ENCODE results near the gene ABCB4.
"Not testable (repeated sequence)": the region's sequence is repeated elsewhere in the genome, so short reads cannot be mapped to it uniquely, and the experiment has no call there.

ABCB4 gene

GRCh38 chr7:87480386-87480785 is 4.9 kb upstream of the ABCB4 start:
- Histone ChIP-seq H3K36me3 (ENCODE audit: control insufficient read depth in 1 of 2, insufficient read depth in 2 of 2, low read length in 2 of 2) (no peaks in the 10 kb centered on the region), H3K4me3 (ENCODE audit: low read depth in 1 of 2, low read length in 2 of 2) (no peak overlapping the region), H3K9me3 (ENCODE audit: control insufficient read depth in 1 of 2, low read length in 2 of 2) (no peaks in the 10 kb centered on the region), H3K9ac (ENCODE audit: low read depth in 1 of 2, low read length in 2 of 2) (no peak overlapping the region), H3K4me1 (ENCODE audit: control insufficient read depth in 1 of 2, insufficient read depth in 2 of 2, low read length in 2 of 2) (peaks cover 0 to under 1% of the 10 kb centered on the region in 2 donors), H3K27me3 (ENCODE audit: control insufficient read depth in 1 of 2, insufficient read depth in 2 of 2, low read length in 2 of 2) (peaks cover 0 to 15% of the 10 kb centered on the region in 2 donors), H3K27ac (ENCODE audit: low read depth, low read length) (no peak overlapping the region)

GRCh38 chr7:87479951-87480350 is 4.5 kb upstream of the ABCB4 start:
- no peaks in the 10 kb centered on the region for H3K9me3 ChIP-seq (ENCODE audit: control insufficient read depth in 1 of 2, low read length in 2 of 2)
- H3K4me3 ChIP-seq (ENCODE audit: low read depth in 1 of 2, low read length in 2 of 2): no peak overlapping the region
- peaks cover 0 to 4% of the 10 kb centered on the region in 2 donors for H3K4me1 ChIP-seq (ENCODE audit: control insufficient read depth in 1 of 2, insufficient read depth in 2 of 2, low read length in 2 of 2)
- peaks cover 3 to 19% of the 10 kb centered on the region in 2 donors for H3K27me3 ChIP-seq (ENCODE audit: control insufficient read depth in 1 of 2, insufficient read depth in 2 of 2, low read length in 2 of 2)
- H3K27ac ChIP-seq (ENCODE audit: low read depth, low read length): no peak overlapping the region
- no peaks in the 10 kb centered on the region for H3K36me3 ChIP-seq (ENCODE audit: control insufficient read depth in 1 of 2, insufficient read depth in 2 of 2, low read length in 2 of 2)
- no peak overlapping the region for H3K9ac ChIP-seq (ENCODE audit: low read depth in 1 of 2, low read length in 2 of 2)

- Histone ChIP-seq H3K36me3 (ENCODE audit: control insufficient read depth in 1 of 2, insufficient read depth in 2 of 2, low read length in 2 of 2) (no peaks in the 10 kb centered on the region), H3K27me3 (ENCODE audit: control insufficient read depth in 1 of 2, insufficient read depth in 2 of 2, low read length in 2 of 2) (peaks cover 6 to 20% of the 10 kb centered on the region in 2 donors), H3K4me3 (ENCODE audit: low read depth in 1 of 2, low read length in 2 of 2) (peak overlapping the region; percentile 16 to 43), H3K9me3 (ENCODE audit: control insufficient read depth in 1 of 2, low read length in 2 of 2) (no peaks in the 10 kb centered on the region), H3K9ac (ENCODE audit: low read depth in 1 of 2, low read length in 2 of 2) (no peak overlapping the region), H3K4me1 (ENCODE audit: control insufficient read depth in 1 of 2, insufficient read depth in 2 of 2, low read length in 2 of 2) (peaks cover 0 to 8% of the 10 kb centered on the region in 2 donors), H3K27ac (ENCODE audit: low read depth, low read length) (no peak overlapping the region)
Observed at GRCh38 chr7:87476179-87476557, 688 bp upstream of the ABCB4 start.

DNA sequence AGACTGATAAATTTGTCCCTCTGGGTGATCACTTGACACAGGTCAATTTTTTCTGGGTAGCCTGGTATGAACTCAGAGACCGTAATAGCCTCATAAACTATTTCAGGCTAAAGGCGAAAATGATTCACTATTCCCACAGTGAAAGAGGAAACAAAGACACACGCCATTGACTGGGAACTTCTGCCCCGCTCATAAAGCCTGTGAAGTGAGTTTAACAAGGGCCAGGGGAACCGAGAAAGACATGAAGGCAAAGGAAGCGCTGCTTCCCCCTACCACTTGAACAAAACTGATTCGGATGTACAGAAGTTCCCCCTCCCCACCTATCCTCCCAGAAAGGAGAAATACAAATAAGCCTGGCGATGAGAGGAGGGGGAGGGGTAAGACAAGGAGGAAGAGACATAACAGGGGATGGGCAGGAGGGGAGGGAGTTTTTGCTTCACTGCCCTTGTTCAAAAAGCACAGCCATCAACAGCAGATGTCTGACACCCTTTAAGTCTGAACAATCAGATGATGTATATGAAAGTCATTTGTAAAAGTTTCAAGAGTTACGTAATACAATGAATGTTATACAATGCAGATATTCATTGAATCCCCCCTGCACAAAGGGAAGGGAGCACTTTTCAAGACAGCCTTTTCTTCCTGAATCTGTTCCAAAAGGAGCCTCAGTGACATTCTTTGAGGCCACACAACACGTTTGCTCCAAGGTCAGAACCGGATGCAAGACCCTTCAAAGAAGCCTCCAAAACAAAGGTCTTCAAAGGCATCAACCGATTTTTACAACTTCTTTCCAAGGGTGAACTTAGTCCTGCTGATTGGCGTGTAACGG is 734 bp downstream of the ABCB4 start:
- peak overlapping the region; percentile 38 to 66 for H3K4me3 ChIP-seq (ENCODE audit: low read depth in 1 of 2, low read length in 2 of 2)
- peaks cover 0 to 8% of the 10 kb centered on the region in 2 donors for H3K4me1 ChIP-seq (ENCODE audit: control insufficient read depth in 1 of 2, insufficient read depth in 2 of 2, low read length in 2 of 2)
- peak overlapping the region in 1 of 2 donors; percentile 45 for H3K9ac ChIP-seq (ENCODE audit: low read depth in 1 of 2, low read length in 2 of 2)
- H3K27me3 ChIP-seq (ENCODE audit: control insufficient read depth in 1 of 2, insufficient read depth in 2 of 2, low read length in 2 of 2): peaks cover 6 to 20% of the 10 kb centered on the region in 2 donors
- no peaks in the 10 kb centered on the region for H3K36me3 ChIP-seq (ENCODE audit: control insufficient read depth in 1 of 2, insufficient read depth in 2 of 2, low read length in 2 of 2)
- H3K9me3 ChIP-seq (ENCODE audit: control insufficient read depth in 1 of 2, low read length in 2 of 2): no peaks in the 10 kb centered on the region
- no peak overlapping the region for H3K27ac ChIP-seq (ENCODE audit: low read depth, low read length)

DNA sequence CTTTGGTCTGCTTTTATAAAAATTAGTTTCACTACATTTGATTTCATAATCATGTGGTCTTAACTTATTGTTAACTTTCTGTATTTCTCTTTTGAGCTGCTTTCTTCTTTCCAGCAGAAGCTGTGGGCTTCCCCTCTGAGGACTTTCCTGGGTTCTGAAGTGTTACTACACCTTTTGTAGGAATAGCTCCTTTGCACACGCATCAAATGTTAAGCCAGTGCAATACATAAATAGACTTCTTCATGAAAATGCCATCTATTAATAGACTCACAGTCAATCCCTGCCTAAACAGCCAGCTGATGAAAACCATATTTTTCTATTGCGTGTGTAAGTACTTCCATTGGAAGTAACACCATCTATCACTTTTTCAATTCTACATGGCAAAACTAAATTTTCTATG is 1.5 kb downstream of the ABCB4 start:
- H3K4me1 ChIP-seq (ENCODE audit: control insufficient read depth in 1 of 2, insufficient read depth in 2 of 2, low read length in 2 of 2): peaks cover 0 to 8% of the 10 kb centered on the region in 2 donors
- no peaks in the 10 kb centered on the region for H3K9me3 ChIP-seq (ENCODE audit: control insufficient read depth in 1 of 2, low read length in 2 of 2)
- H3K27ac ChIP-seq (ENCODE audit: low read depth, low read length): no peak overlapping the region
- H3K27me3 ChIP-seq (ENCODE audit: control insufficient read depth in 1 of 2, insufficient read depth in 2 of 2, low read length in 2 of 2): peaks cover 6 to 20% of the 10 kb centered on the region in 2 donors
- H3K4me3 ChIP-seq (ENCODE audit: low read depth in 1 of 2, low read length in 2 of 2): no peak overlapping the region
- no peaks in the 10 kb centered on the region for H3K36me3 ChIP-seq (ENCODE audit: control insufficient read depth in 1 of 2, insufficient read depth in 2 of 2, low read length in 2 of 2)
- H3K9ac ChIP-seq (ENCODE audit: low read depth in 1 of 2, low read length in 2 of 2): no peak overlapping the region

DNA sequence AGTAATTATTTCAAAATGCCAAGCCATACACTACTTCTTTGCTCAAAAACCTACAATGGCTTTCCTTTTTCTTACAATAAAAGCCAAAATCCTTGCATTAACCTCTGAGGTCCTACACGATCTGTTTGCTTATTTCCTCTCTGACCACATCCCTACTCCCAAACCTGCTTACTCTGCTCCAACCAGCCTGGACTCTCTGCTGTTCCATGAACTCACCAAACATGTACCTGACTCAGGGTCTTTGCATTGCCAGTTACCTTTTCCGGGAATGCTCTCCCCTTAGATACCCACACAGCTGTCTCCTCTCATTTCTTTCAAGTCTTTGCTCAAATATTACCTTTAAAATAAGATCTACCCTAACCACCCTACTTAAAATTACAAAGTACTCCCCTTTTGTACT is 2.3 kb downstream of the ABCB4 start:
- Histone ChIP-seq H3K9me3 (ENCODE audit: control insufficient read depth in 1 of 2, low read length in 2 of 2) (no peaks in the 10 kb centered on the region), H3K36me3 (ENCODE audit: control insufficient read depth in 1 of 2, insufficient read depth in 2 of 2, low read length in 2 of 2) (no peaks in the 10 kb centered on the region), H3K27me3 (ENCODE audit: control insufficient read depth in 1 of 2, insufficient read depth in 2 of 2, low read length in 2 of 2) (peaks cover 6 to 20% of the 10 kb centered on the region in 2 donors), H3K4me3 (ENCODE audit: low read depth in 1 of 2, low read length in 2 of 2) (no peak overlapping the region), H3K4me1 (ENCODE audit: control insufficient read depth in 1 of 2, insufficient read depth in 2 of 2, low read length in 2 of 2) (peaks cover 0 to 8% of the 10 kb centered on the region in 2 donors), H3K9ac (ENCODE audit: low read depth in 1 of 2, low read length in 2 of 2) (no peak overlapping the region), H3K27ac (ENCODE audit: low read depth, low read length) (no peak overlapping the region)

- H3K27ac ChIP-seq (ENCODE audit: low read depth, low read length): no peak overlapping the region
- no peak overlapping the region for H3K4me3 ChIP-seq (ENCODE audit: low read depth in 1 of 2, low read length in 2 of 2)
- H3K9ac ChIP-seq (ENCODE audit: low read depth in 1 of 2, low read length in 2 of 2): no peak overlapping the region
- H3K9me3 ChIP-seq (ENCODE audit: control insufficient read depth in 1 of 2, low read length in 2 of 2): no peaks in the 10 kb centered on the region
- peaks cover 6 to 10% of the 10 kb centered on the region in 2 donors for H3K27me3 ChIP-seq (ENCODE audit: control insufficient read depth in 1 of 2, insufficient read depth in 2 of 2, low read length in 2 of 2)
- peaks cover 0 to 8% of the 10 kb centered on the region in 2 donors for H3K4me1 ChIP-seq (ENCODE audit: control insufficient read depth in 1 of 2, insufficient read depth in 2 of 2, low read length in 2 of 2)
- H3K36me3 ChIP-seq (ENCODE audit: control insufficient read depth in 1 of 2, insufficient read depth in 2 of 2, low read length in 2 of 2): no peaks in the 10 kb centered on the region
Observed at GRCh38 chr7:87471473-87471872, 4.0 kb downstream of the ABCB4 start.

- H3K4me3 ChIP-seq (ENCODE audit: low read depth in 1 of 2, low read length in 2 of 2); H3K36me3 ChIP-seq (ENCODE audit: control insufficient read depth in 1 of 2, insufficient read depth in 2 of 2, low read length in 2 of 2); H3K27me3 ChIP-seq (ENCODE audit: control insufficient read depth in 1 of 2, insufficient read depth in 2 of 2, low read length in 2 of 2); H3K4me1 ChIP-seq (ENCODE audit: control insufficient read depth in 1 of 2, insufficient read depth in 2 of 2, low read length in 2 of 2); H3K27ac ChIP-seq (ENCODE audit: low read depth, low read length); H3K9me3 ChIP-seq (ENCODE audit: control insufficient read depth in 1 of 2, low read length in 2 of 2); H3K9ac ChIP-seq (ENCODE audit: low read depth in 1 of 2, low read length in 2 of 2): not testable (repeated sequence)
Observed at GRCh38 chr7:87469204-87469603, 6.3 kb downstream of the ABCB4 start.

DNA sequence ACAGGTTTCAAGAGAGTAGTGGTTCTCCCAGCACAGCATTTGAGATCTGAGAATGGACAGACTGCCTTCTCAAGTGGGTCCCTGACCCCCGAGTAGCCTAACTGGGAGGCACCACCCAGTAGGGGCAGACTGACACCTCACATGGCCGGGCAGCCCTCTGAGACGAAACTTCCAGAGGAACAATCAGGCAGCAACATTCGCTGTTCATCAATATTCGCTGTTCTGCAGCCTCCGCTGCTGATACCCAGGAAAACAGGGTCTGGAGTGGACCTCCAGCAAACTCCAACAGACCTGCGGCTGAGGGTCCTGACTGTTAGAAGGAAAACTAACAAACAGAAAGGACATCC is 10.0 kb downstream of the ABCB4 start:
- H3K27ac ChIP-seq (ENCODE audit: low read depth, low read length); H3K9me3 ChIP-seq (ENCODE audit: control insufficient read depth in 1 of 2, low read length in 2 of 2); H3K4me3 ChIP-seq (ENCODE audit: low read depth in 1 of 2, low read length in 2 of 2); H3K9ac ChIP-seq (ENCODE audit: low read depth in 1 of 2, low read length in 2 of 2); H3K36me3 ChIP-seq (ENCODE audit: control insufficient read depth in 1 of 2, insufficient read depth in 2 of 2, low read length in 2 of 2); H3K4me1 ChIP-seq (ENCODE audit: control insufficient read depth in 1 of 2, insufficient read depth in 2 of 2, low read length in 2 of 2); H3K27me3 ChIP-seq (ENCODE audit: control insufficient read depth in 1 of 2, insufficient read depth in 2 of 2, low read length in 2 of 2): not testable (repeated sequence)

- H3K9me3 ChIP-seq (ENCODE audit: control insufficient read depth in 1 of 2, low read length in 2 of 2); H3K4me1 ChIP-seq (ENCODE audit: control insufficient read depth in 1 of 2, insufficient read depth in 2 of 2, low read length in 2 of 2); H3K36me3 ChIP-seq (ENCODE audit: control insufficient read depth in 1 of 2, insufficient read depth in 2 of 2, low read length in 2 of 2); H3K27ac ChIP-seq (ENCODE audit: low read depth, low read length); H3K4me3 ChIP-seq (ENCODE audit: low read depth in 1 of 2, low read length in 2 of 2); H3K9ac ChIP-seq (ENCODE audit: low read depth in 1 of 2, low read length in 2 of 2); H3K27me3 ChIP-seq (ENCODE audit: control insufficient read depth in 1 of 2, insufficient read depth in 2 of 2, low read length in 2 of 2): not testable (repeated sequence)
Observed at GRCh38 chr7:87464830-87465533, 10.5 kb downstream of the ABCB4 start.
